ENCODE data around the gene ACVR1. TPM values are rescaled to one million over a fixed set of nuclear protein-coding genes. Genes with fewer than 3 reads are reported as not detected.

Gene ACVR1
- polyA plus RNA-seq, 1 of the 3 experiments (the other 2 are of a cell fraction), result 22.4 TPM

GRCh38 chr2:157732596-157732995 is 143.5 kb downstream of the ACVR1 start:
- H3K9ac ChIP-seq, result no peak overlapping the region
- H4K20me1 ChIP-seq (ENCODE audit: insufficient read depth), result no peaks in the 10 kb centered on the region
- ChIA-PET CTCF (no interaction called here), POLR2A (no interaction called here)
- H3K4me3 ChIP-seq (ENCODE audit: low read depth in 2 of 2, low read length in 1 of 2), result no peak overlapping the region
- H3F3A ChIP-seq (replicated peaks; ENCODE audit: insufficient read depth), result no peaks in the 10 kb centered on the region
- TF ChIP-seq PBX3 (IDR thresholded peaks at IDR 0.05) (no peak), MXI1 (IDR thresholded peaks at IDR 0.05; ENCODE audit: low read depth, low read length) (no peak), JUND (IDR thresholded peaks at IDR 0.05) (no peak), TCF12 (IDR thresholded peaks at IDR 0.05) (no peak), RCOR1 (IDR thresholded peaks at IDR 0.05; ENCODE audit: low read length) (no peak), MEF2A (IDR thresholded peaks at IDR 0.05; ENCODE audit: borderline replicate concordance, low read depth) (no peak), MAX (IDR thresholded peaks at IDR 0.05; ENCODE audit: low read depth) (no peak), RAD21 (IDR thresholded peaks at IDR 0.05; ENCODE audit: low read length) (no peak), EP300 (IDR thresholded peaks at IDR 0.05; ENCODE audit: borderline replicate concordance in 1 of 2, low read depth in 1 of 2, low read length in 1 of 2) (no peak), TEAD4 (IDR thresholded peaks at IDR 0.05; ENCODE audit: borderline replicate concordance, insufficient read depth) (no peak), SIN3A (IDR thresholded peaks at IDR 0.05; ENCODE audit: borderline replicate concordance, low read depth, low read length) (no peak), CHD2 (IDR thresholded peaks at IDR 0.05; ENCODE audit: low read length, partially characterized antibody) (no peak), FOSL2 (IDR thresholded peaks at IDR 0.05; ENCODE audit: borderline replicate concordance, low read depth) (no peak), USF2 (IDR thresholded peaks at IDR 0.05; ENCODE audit: borderline replicate concordance, low read depth, low read length) (no peak)
- 0 out of 2 replicates have a peak, but pooled peaks cover 4% of the 10 kb centered on the region for H3K9me2 ChIP-seq
- no peaks in the 10 kb centered on the region for H3K27me3 ChIP-seq (ENCODE audit: insufficient read depth)
- no peak for DNase-seq
- 0 out of 2 replicates have a peak, but pooled peaks cover 8% of the 10 kb centered on the region for H3K9me3 ChIP-seq
- no peak overlapping the region for H3K27ac ChIP-seq (ENCODE audit: low read depth in 2 of 2, low read length in 1 of 2)
- no peak overlapping the region for H2AFZ ChIP-seq (ENCODE audit: low read depth)
- WGBS (ENCODE audit: low lambda C conversion rate), result 87% methylated on average over 3 of the region's 3 CpGs
- H3K4me1 ChIP-seq (ENCODE audit: control insufficient read depth in 1 of 2, insufficient read depth in 2 of 2, low read depth in 1 of 2, low read length in 1 of 2), result no peaks in the 10 kb centered on the region
- no peaks in the 10 kb centered on the region; the same call in 1 of the 2 replicates for H3K79me2 ChIP-seq (ENCODE audit: insufficient read depth)
- peaks cover 41 to 65% of the 10 kb centered on the region in 2 experiments for H3K36me3 ChIP-seq (replicated peaks in 1 of 2; ENCODE audit: control insufficient read depth in 1 of 2, insufficient read depth in 2 of 2, low read length in 1 of 2)
- no peak overlapping the region for H3K4me2 ChIP-seq

- POLR2A ChIA-PET, result no interaction called here
- Histone ChIP-seq H3K27ac (ENCODE audit: low read depth in 2 of 2, low read length in 1 of 2) (no peak overlapping the region), H3K4me1 (ENCODE audit: control insufficient read depth in 1 of 2, insufficient read depth in 2 of 2, low read depth in 1 of 2, low read length in 1 of 2) (no peaks in the 10 kb centered on the region), H3K79me2 (ENCODE audit: insufficient read depth) (no peaks in the 10 kb centered on the region; the same call in 1 of the 2 replicates), H3K9me3 (peaks cover 18% of the 10 kb centered on the region; the same call in 1 of the 2 replicates), H3K4me2 (no peak overlapping the region), H3K4me3 (ENCODE audit: low read depth in 2 of 2, low read length in 1 of 2) (no peak overlapping the region), H3K9me2 (0 out of 2 replicates have a peak, but pooled peaks cover 4% of the 10 kb centered on the region), H3K9ac (no peak overlapping the region), H4K20me1 (ENCODE audit: insufficient read depth) (no peaks in the 10 kb centered on the region), H2AFZ (ENCODE audit: low read depth) (no peak overlapping the region), H3F3A (replicated peaks; ENCODE audit: insufficient read depth) (peaks cover 14% of the 10 kb centered on the region), H3K27me3 (ENCODE audit: insufficient read depth) (no peaks in the 10 kb centered on the region), H3K36me3 (replicated peaks in 1 of 2; ENCODE audit: control insufficient read depth in 1 of 2, insufficient read depth in 2 of 2, low read length in 1 of 2) (peaks cover 15 to 65% of the 10 kb centered on the region in 2 experiments)
- no peak for TF ChIP-seq NFIC (IDR thresholded peaks at IDR 0.05; ENCODE audit: borderline replicate concordance)
- no peak for TF ChIP-seq FOSL2 (IDR thresholded peaks at IDR 0.05; ENCODE audit: borderline replicate concordance, low read depth)
- no peak for TF ChIP-seq ELF1 (IDR thresholded peaks at IDR 0.05)
- no peak for TF ChIP-seq FOXJ3 (CRISPR knock-in tag; IDR thresholded peaks at IDR 0.05)
- no peak for TF ChIP-seq ZBTB33 (IDR thresholded peaks at IDR 0.05; ENCODE audit: borderline replicate concordance, low read depth)
- no peak for TF ChIP-seq GABPA (IDR thresholded peaks at IDR 0.05; ENCODE audit: low read depth)
- TF ChIP-seq TCF12 (IDR thresholded peaks at IDR 0.05), result no peak
- TF ChIP-seq GATA2 (CRISPR knock-in tag; IDR thresholded peaks at IDR 0.05), result no peak
- no peak for DNase-seq
- WGBS (ENCODE audit: low lambda C conversion rate), result 95% methylated on average over 1 of the region's 1 CpG
- CTCF ChIA-PET, result interaction anchor here (0.7 kb wide), 1 partner anchor 745 kb away, joined by 5 read pairs; no protein-coding TSS in a partner anchor
Observed at GRCh38 chr2:157727693-157728092, 148.4 kb downstream of the ACVR1 start.

All from SK-N-SH (cell line).